GM18951 (cell line): ENCODE measurements around the gene PDGFC.

Experiments
- POLR2A ChIP-seq: IDR thresholded peaks from 4 replicates; pipeline ENCODE4 v1.6.1; 2011; ENCODE audit warnings: mild to moderate bottlenecking; ENCODE audit not compliant: insufficient read length, insufficient read depth; ENCODE audit errors: extremely low read depth
- in situ Hi-C: fragments of 300-500 bp; cut with MboI; formaldehyde crosslinking; loops from one replicate; pipeline ENCODE4 v1.12.0; 2022; ENCODE audit warnings: low sequenced_read_pairs, mixed read lengths, inconsistent platforms; ENCODE audit not compliant: unreplicated experiment

The PDGFC gene

GRCh38 chr4:156782491-156782890 is 189.1 kb downstream of the PDGFC start:
- in situ Hi-C loops: no loop called here
- TF ChIP-seq POLR2A: no peak

GRCh38 chr4:156781852-156782251 is 189.7 kb downstream of the PDGFC start:
- in situ Hi-C loops: no loop called here

GRCh38 chr4:156779774-156780173 is 191.8 kb downstream of the PDGFC start:
- no peak for TF ChIP-seq POLR2A
- in situ Hi-C loops: no loop called here

More at GRCh38 chr4:156781852-156782251, 189.7 kb downstream of the PDGFC start:
- no peak for TF ChIP-seq POLR2A

GRCh38 chr4:156779042-156779441 is 192.6 kb downstream of the PDGFC start:
- in situ Hi-C loops: no loop called here
- no peak for TF ChIP-seq POLR2A

GRCh38 chr4:156778606-156779005 is 193.0 kb downstream of the PDGFC start:
- no peak for TF ChIP-seq POLR2A
- in situ Hi-C loops: no loop called here

- TF ChIP-seq POLR2A: no peak
- in situ Hi-C loops: no loop called here
Observed at GRCh38 chr4:156778093-156778492, 193.5 kb downstream of the PDGFC start.

GRCh38 chr4:156775813-156776212 is 195.8 kb downstream of the PDGFC start:
- no peak for TF ChIP-seq POLR2A
- in situ Hi-C loops: no loop called here

- in situ Hi-C loops: no loop called here
- TF ChIP-seq POLR2A: no peak
Observed at GRCh38 chr4:156774422-156774821, 197.2 kb downstream of the PDGFC start.

GRCh38 chr4:156773648-156774357 is 197.8 kb downstream of the PDGFC start:
- TF ChIP-seq POLR2A: no peak
- in situ Hi-C loops: no loop called here

- in situ Hi-C loops: no loop called here
Observed at GRCh38 chr4:156771171-156771837, 200.3 kb downstream of the PDGFC start.

GRCh38 chr4:156770140-156770539 is 201.5 kb downstream of the PDGFC start:
- in situ Hi-C loops: no loop called here
- TF ChIP-seq POLR2A: no peak

More at GRCh38 chr4:156771171-156771837, 200.3 kb downstream of the PDGFC start:
- no peak for TF ChIP-seq POLR2A

GRCh38 chr4:156767911-156768415 is 203.6 kb downstream of the PDGFC start:
- in situ Hi-C loops: no loop called here
- no peak for TF ChIP-seq POLR2A

GRCh38 chr4:156766846-156767245 is 204.8 kb downstream of the PDGFC start:
- in situ Hi-C loops: no loop called here
- TF ChIP-seq POLR2A: no peak

GRCh38 chr4:156765277-156765676 is 206.3 kb downstream of the PDGFC start:
- no peak for TF ChIP-seq POLR2A

More at GRCh38 chr4:156765277-156765676, 206.3 kb downstream of the PDGFC start:
- in situ Hi-C loops: no loop called here
